Measurements from ENCODE around the gene NDUFB10.

GRCh38 chr16:2008631-2009163 lies 49.4 kb downstream of the NDUFB10 start:
- TF ChIP-seq POLR2A (IDR thresholded peaks at IDR 0.05), result no peak
- TF ChIP-seq CTCF (IDR thresholded peaks at IDR 0.05), result no peak

All from testis (tissue), 2 donors.